Endothelial cell of umbilical vein (primary cell): ENCODE measurements around the gene UGCG. TPM values are rescaled to one million over a fixed set of nuclear protein-coding genes. Genes with fewer than 3 reads are reported as not detected.

ENCODE experiments used
- BruUV-seq: library from RNA; stranded (reverse); fragments of 400-500 nt; replicated peaks from 2 replicates; lab custom pipeline; 2021; lab: Mats Ljungman, UMichigan
- CTCF ChIA-PET: fragments of 300-600, 350-600 bp; sonication (Branson Sonifier 250); formaldehyde crosslinking; loops from one replicate; lab custom pipeline; 2021; ENCODE audit warnings: antibody characterized with exemption, inconsistent platforms; lab: Charles Lee
- POLR2A ChIA-PET: fragments of 300-600, 350-600 bp; sonication (Branson Sonifier 250); formaldehyde crosslinking; loops from one replicate; lab custom pipeline; 2021; ENCODE audit warnings: antibody characterized with exemption, inconsistent platforms; lab: Charles Lee
- DNase-seq: peaks from one replicate; pipeline ENCODE4 v3.0.0-alpha.2; 2011; ENCODE audit warnings: low read depth, low spot score
- FAIRE-seq: peaks from 2 replicates; lab custom pipeline; 2011; peaks lifted over from hg19 to GRCh38; lab: Jason Lieb, UNC
- H2AFZ ChIP-seq: 2 replicates; pipeline ENCODE4 v1.6.0; 2012; ENCODE audit warnings: low read depth, low read length, control low read depth, inconsistent platforms
- H3K27ac ChIP-seq: 2 replicates; pipeline ENCODE4 v1.5.1; 2011; ENCODE audit warnings: low read depth, mild to moderate bottlenecking, control low read depth, low read length, moderate library complexity; ENCODE audit not compliant: insufficient read depth
- H3K27me3 ChIP-seq, 2 experiments: 2 replicates each; pipeline versions ENCODE4 v1.6.0 to v1.6.1; 2011; ENCODE audit warnings: low read length in 2 of 2, mixed read lengths in 1 of 2; ENCODE audit not compliant: control insufficient read depth in 2 of 2, insufficient read depth in 2 of 2
- H3K36me3 ChIP-seq, 2 experiments: 2 replicates in 1 of 2; 3 replicates in 1 of 2; pipeline ENCODE4 v1.5.1; 2011; ENCODE audit warnings: low read length in 2 of 2, mild to moderate bottlenecking in 1 of 2, moderate library complexity in 1 of 2; ENCODE audit not compliant: control insufficient read depth in 2 of 2, insufficient read depth in 2 of 2; ENCODE audit errors: extremely low read depth in 1 of 2
- H3K4me1 ChIP-seq: 3 replicates; pipeline ENCODE4 v1.5.1; 2011; ENCODE audit warnings: mild to moderate bottlenecking, low read length; ENCODE audit not compliant: control insufficient read depth, insufficient read depth; ENCODE audit errors: extremely low read depth
- H3K4me2 ChIP-seq: 2 replicates; pipeline ENCODE4 v1.6.1; 2011; ENCODE audit warnings: low read length, control low read depth, mixed read lengths; ENCODE audit not compliant: insufficient read depth
- H3K4me3 ChIP-seq, 3 experiments: fragments of 200-600 bp in 1 of 3; sonication (generic), shearing (Covaris generic) in 1 of 3; replicated peaks in 1 of 3; 2 replicates each; pipeline ENCODE4 v1.5.1; 2011 to 2016; ENCODE audit warnings: control low read depth in 3 of 3, low read length in 3 of 3, mild to moderate bottlenecking in 2 of 3, inconsistent platforms in 1 of 3, low read depth in 1 of 3, moderate library complexity in 1 of 3; ENCODE audit not compliant: insufficient read depth in 1 of 3
- H3K79me2 ChIP-seq: 2 replicates; pipeline ENCODE4 v1.6.0; 2012; ENCODE audit warnings: low read length, inconsistent platforms; ENCODE audit not compliant: control insufficient read depth, insufficient read depth
- H3K9ac ChIP-seq: replicated peaks from 2 replicates; pipeline ENCODE3; 2011; ENCODE audit warnings: low read length, control low read depth; ENCODE audit not compliant: insufficient read depth; ENCODE audit errors: extremely low read depth
- H3K9me1 ChIP-seq: replicated peaks from 3 replicates; pipeline ENCODE4 v1.6.0; 2011; ENCODE audit warnings: mild to moderate bottlenecking, low read length; ENCODE audit not compliant: control insufficient read depth, insufficient read depth; ENCODE audit errors: extremely low read depth
- H3K9me3 ChIP-seq: replicated peaks from 2 replicates; pipeline ENCODE4 v1.5.1; 2012; ENCODE audit warnings: low read length, inconsistent platforms; ENCODE audit not compliant: control insufficient read depth, insufficient read depth
- H4K20me1 ChIP-seq: replicated peaks from 2 replicates; pipeline ENCODE3; 2011; ENCODE audit warnings: mild to moderate bottlenecking, low read length; ENCODE audit not compliant: control insufficient read depth, insufficient read depth; ENCODE audit errors: extremely low read depth
- CTCF ChIP-seq, 2 donors: IDR thresholded peaks; 1 replicate in 1 of 2; 2 replicates in 1 of 2; pipeline ENCODE4 v1.5.1; 2011; ENCODE audit warnings: low read length in 2 of 2, mild to moderate bottlenecking in 2 of 2, moderate library complexity in 2 of 2, control low read depth in 1 of 2, inconsistent platforms in 1 of 2, low read depth in 1 of 2; ENCODE audit not compliant: insufficient read depth in 1 of 2; ENCODE audit errors: extremely low read depth in 1 of 2
- EZH2 ChIP-seq: IDR thresholded peaks from 2 replicates; pipeline ENCODE4 v1.6.1; 2012; ENCODE audit warnings: borderline replicate concordance, low read depth, mild to moderate bottlenecking, moderate library complexity, low read length, inconsistent platforms; ENCODE audit not compliant: severe bottlenecking
- FOS ChIP-seq: IDR thresholded peaks from 2 replicates; pipeline ENCODE4 v1.6.1; 2011; ENCODE audit warnings: mild to moderate bottlenecking, low read length, moderate library complexity, borderline replicate concordance; ENCODE audit not compliant: insufficient read depth
- GATA2 ChIP-seq: IDR thresholded peaks from 2 replicates; pipeline ENCODE4 v1.7.0; 2011; ENCODE audit warnings: low read depth, mild to moderate bottlenecking, moderate library complexity, mixed read lengths, low read length; ENCODE audit not compliant: insufficient read length, insufficient read depth
- JUN ChIP-seq: IDR thresholded peaks from 2 replicates; pipeline ENCODE4 v1.6.1; 2011; ENCODE audit warnings: borderline replicate concordance, low read depth; ENCODE audit not compliant: insufficient read length, insufficient read depth
- MAX ChIP-seq: IDR thresholded peaks from 2 replicates; pipeline ENCODE4 v1.6.1; 2011; ENCODE audit not compliant: insufficient read depth, insufficient read length
- MYC ChIP-seq: IDR thresholded peaks from one replicate; pipeline ENCODE4 v1.6.1; 2011; ENCODE audit warnings: mild to moderate bottlenecking, low read depth, low read length
- POLR2A ChIP-seq: IDR thresholded peaks from 2 replicates; pipeline ENCODE4 v1.6.1; 2012; ENCODE audit warnings: low read depth, mild to moderate bottlenecking, control low read depth, low read length
- POLR2AphosphoS5 ChIP-seq: IDR thresholded peaks from 2 replicates; pipeline ENCODE4 v1.6.1; 2012; ENCODE audit warnings: low read depth, mild to moderate bottlenecking, control low read depth, low read length, moderate library complexity; ENCODE audit not compliant: insufficient read depth
- dilution Hi-C: fragments of 300-500 bp; cut with MboI; formaldehyde crosslinking; loops from one replicate; pipeline ENCODE4 v1.15.0; 2019; ENCODE audit warnings: low sequenced_read_pairs; ENCODE audit not compliant: extremely low pct_ligation_motif_present
- intact Hi-C: fragments of 100-400 bp; cut with micrococcal nuclease; formaldehyde crosslinking; loops from one replicate; pipeline ENCODE4 v1.10.0; 2022
- polyA plus RNA-seq, 4 experiments: library from polyadenylated mRNA; depleted of rRNA in 3 of 4; stranded (reverse) in 3 of 4; unstranded in 1 of 4; fragments of >200 nt; gene quantifications; 2 replicates each; pipeline versions ENCODE4 v1.2.1 to v1.2.3, GENCODE V29; 2011 to 2012; ENCODE audit warnings: missing spikeins in 1 of 4
- total RNA-seq: library from RNA; stranded (reverse); gene quantifications from 2 replicates; pipeline ENCODE4 v1.2.3, GENCODE V29; 2021

UGCG gene
- total and polyA plus RNA-seq, 2 donors (not counting 3 experiments of a cell fraction or from before 2014, with no cell fraction given), result 28.5 to 38.5 TPM

- H3K36me3 ChIP-seq, result no peaks in the 10 kb centered on the region
- H4K20me1 ChIP-seq, result no peaks in the 10 kb centered on the region
- intact Hi-C loops, result no loop called here
- DNase-seq (no peak), FAIRE-seq (peak; percentile 43)
- no TSS peak for BruUV-seq
- no peaks in the 10 kb centered on the region for H3K4me1 ChIP-seq
- H3K9ac ChIP-seq, result no peak overlapping the region
- H3K9me3 ChIP-seq, result no peaks in the 10 kb centered on the region
- no peaks in the 10 kb centered on the region for H3K79me2 ChIP-seq
- H3K4me2 ChIP-seq, result no peak overlapping the region
- no peaks in the 10 kb centered on the region for H3K27me3 ChIP-seq
- H3K9me1 ChIP-seq, result no peaks in the 10 kb centered on the region
- ChIA-PET POLR2A (no interaction called here), CTCF (no interaction called here)
- no peak overlapping the region for H2AFZ ChIP-seq
- TF ChIP-seq GATA2, result no peak
- no peak for TF ChIP-seq CTCF (IDR thresholded peaks at IDR 0.05; ENCODE audit: extremely low read depth in 1 of 2, insufficient read depth in 1 of 2, low read depth in 1 of 2, low read length in 2 of 2)
- TF ChIP-seq JUN, result no peak
- TF ChIP-seq FOS, result no peak
- no peak for TF ChIP-seq MAX
- no peak for TF ChIP-seq EZH2
- TF ChIP-seq POLR2AphosphoS5, result no peak
- TF ChIP-seq MYC, result no peak
- TF ChIP-seq POLR2A, result no peak
- H3K27ac ChIP-seq, result no peak overlapping the region
- H3K4me3 ChIP-seq, result no peak overlapping the region
- dilution Hi-C loops, result no loop called here
Observed at GRCh38 chr9:111877420-111877819, 19.2 kb upstream of the UGCG start.
